ENCODE results near the gene GLIPR1L2. TPM values are rescaled to one million over a fixed set of nuclear protein-coding genes. Genes with fewer than 3 reads are reported as not detected.
"Not testable (repeated sequence)": the region's sequence is repeated elsewhere in the genome, so short reads cannot be mapped to it uniquely, and the experiment has no call there.

GLIPR1L2 gene
- total RNA-seq, 2 donors from 2014 or later = 1.4 to 1.8 TPM

DNA sequence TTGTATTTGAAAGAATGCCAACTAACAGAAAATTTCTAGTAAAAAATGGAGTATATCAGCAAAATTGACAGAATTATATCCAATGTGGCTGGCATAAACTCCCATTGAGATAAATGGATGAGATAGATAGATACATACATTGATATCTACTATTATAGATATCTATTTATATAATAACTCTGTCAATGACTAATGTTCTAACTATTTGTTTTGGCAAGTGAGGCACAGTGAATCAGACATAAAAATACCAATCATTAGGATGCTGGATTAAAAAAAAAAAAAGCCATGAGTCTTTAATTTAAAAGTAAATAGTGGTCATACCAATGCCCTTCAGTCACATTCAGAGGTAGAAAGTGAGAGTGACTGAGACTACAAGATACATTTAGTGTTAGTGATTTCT, 56.0 kb downstream of the GLIPR1L2 start:
- H3K36me3 ChIP-seq = no peaks in the 10 kb centered on the region
- no peak overlapping the region for H3K27ac ChIP-seq
- TF ChIP-seq POLR2A (IDR thresholded peaks at IDR 0.05) = no peak
- TF ChIP-seq, protein P1, sequence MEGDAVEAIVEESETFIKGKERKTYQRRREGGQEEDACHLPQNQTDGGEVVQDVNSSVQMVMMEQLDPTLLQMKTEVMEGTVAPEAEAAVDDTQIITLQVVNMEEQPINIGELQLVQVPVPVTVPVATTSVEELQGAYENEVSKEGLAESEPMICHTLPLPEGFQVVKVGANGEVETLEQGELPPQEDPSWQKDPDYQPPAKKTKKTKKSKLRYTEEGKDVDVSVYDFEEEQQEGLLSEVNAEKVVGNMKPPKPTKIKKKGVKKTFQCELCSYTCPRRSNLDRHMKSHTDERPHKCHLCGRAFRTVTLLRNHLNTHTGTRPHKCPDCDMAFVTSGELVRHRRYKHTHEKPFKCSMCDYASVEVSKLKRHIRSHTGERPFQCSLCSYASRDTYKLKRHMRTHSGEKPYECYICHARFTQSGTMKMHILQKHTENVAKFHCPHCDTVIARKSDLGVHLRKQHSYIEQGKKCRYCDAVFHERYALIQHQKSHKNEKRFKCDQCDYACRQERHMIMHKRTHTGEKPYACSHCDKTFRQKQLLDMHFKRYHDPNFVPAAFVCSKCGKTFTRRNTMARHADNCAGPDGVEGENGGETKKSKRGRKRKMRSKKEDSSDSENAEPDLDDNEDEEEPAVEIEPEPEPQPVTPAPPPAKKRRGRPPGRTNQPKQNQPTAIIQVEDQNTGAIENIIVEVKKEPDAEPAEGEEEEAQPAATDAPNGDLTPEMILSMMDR (IDR thresholded peaks at IDR 0.05) = no peak
- no peak for TF ChIP-seq POLR2AphosphoS5 (IDR thresholded peaks at IDR 0.05)
- no peak overlapping the region for H3K4me3 ChIP-seq
- no peaks in the 10 kb centered on the region for H3K9me3 ChIP-seq
- H3K4me1 ChIP-seq (replicated peaks) = no peaks in the 10 kb centered on the region
- no peaks in the 10 kb centered on the region for H3K27me3 ChIP-seq (replicated peaks; ENCODE audit: insufficient read depth)
- no peak for DNase-seq (ENCODE audit: low spot score)
- intact Hi-C loops (cut with DNase I) = no loop called here

- H3K36me3 ChIP-seq = no peaks in the 10 kb centered on the region
- 73% methylated on average over 4 of the region's 4 CpGs for WGBS
- no peaks in the 10 kb centered on the region for H3K9me3 ChIP-seq
- no peaks in the 10 kb centered on the region for H3K4me1 ChIP-seq (replicated peaks)
- intact Hi-C loops (cut with DNase I) = no loop called here
- no peak for DNase-seq (ENCODE audit: low spot score)
- no peak overlapping the region for H3K27ac ChIP-seq
- H3K27me3 ChIP-seq (replicated peaks; ENCODE audit: insufficient read depth) = no peaks in the 10 kb centered on the region
- TF ChIP-seq, protein P1 (IDR thresholded peaks at IDR 0.05) = no peak
- TF ChIP-seq POLR2A (IDR thresholded peaks at IDR 0.05) = no peak
- no peak for TF ChIP-seq POLR2AphosphoS5 (IDR thresholded peaks at IDR 0.05)
- no peak overlapping the region for H3K4me3 ChIP-seq
Measured at GRCh38 chr12:75447691-75448393, 57.0 kb downstream of the GLIPR1L2 start.

DNA sequence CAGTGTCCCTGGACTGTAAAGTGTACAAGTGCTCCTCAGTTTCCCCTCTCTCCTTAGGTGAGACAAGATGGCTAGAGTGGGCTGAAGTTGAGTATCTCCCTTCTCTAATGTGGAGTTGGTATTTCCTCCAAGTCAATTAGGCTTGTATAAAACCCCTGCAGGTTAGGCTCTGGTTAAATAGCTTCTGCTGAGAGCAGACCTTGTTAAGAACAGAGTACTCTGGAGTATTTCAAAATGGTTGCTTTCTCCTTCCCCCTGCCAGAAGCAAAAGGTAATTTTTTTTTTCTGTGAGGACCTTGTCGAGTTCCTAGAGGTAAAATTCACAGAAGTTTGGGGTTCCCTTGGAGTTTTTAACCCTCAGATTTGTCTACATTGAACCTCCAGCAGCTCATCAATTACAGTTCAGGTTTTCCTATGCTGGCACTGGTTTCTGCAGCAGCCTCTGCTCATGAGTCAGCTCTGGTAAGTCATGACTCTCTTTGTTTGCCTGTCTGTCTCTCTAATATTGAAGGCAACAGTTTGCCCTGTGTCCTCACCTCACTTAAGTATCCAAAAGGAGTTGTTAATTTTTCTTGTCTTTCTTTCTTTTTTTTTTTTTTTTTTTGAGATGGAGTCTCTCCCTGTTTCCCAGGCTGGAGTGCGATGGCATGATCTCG, 61.9 kb downstream of the GLIPR1L2 start:
- no peak for TF ChIP-seq POLR2AphosphoS5 (IDR thresholded peaks at IDR 0.05)
- TF ChIP-seq POLR2A (IDR thresholded peaks at IDR 0.05) = no peak
- TF ChIP-seq, protein P1 (IDR thresholded peaks at IDR 0.05) = no peak
- DNase-seq (ENCODE audit: low spot score) = no peak
- intact Hi-C loops (cut with DNase I) = no loop called here
- H3K36me3 ChIP-seq = no peaks in the 10 kb centered on the region
- H3K9me3 ChIP-seq = no peaks in the 10 kb centered on the region
- H3K27me3 ChIP-seq (replicated peaks; ENCODE audit: insufficient read depth) = no peaks in the 10 kb centered on the region
- WGBS = 95% methylated on average over 3 of the region's 3 CpGs
- H3K4me3 ChIP-seq = no peak overlapping the region
- H3K4me1 ChIP-seq (replicated peaks) = no peaks in the 10 kb centered on the region
- no peak overlapping the region for H3K27ac ChIP-seq

GRCh38 chr12:75455839-75456238, 65.0 kb downstream of the GLIPR1L2 start:
- Histone ChIP-seq H3K4me1 (replicated peaks) (no peaks in the 10 kb centered on the region), H3K4me3 (no peak overlapping the region), H3K27me3 (replicated peaks; ENCODE audit: insufficient read depth) (no peaks in the 10 kb centered on the region), H3K27ac (no peak overlapping the region), H3K9me3 (no peaks in the 10 kb centered on the region), H3K36me3 (no peaks in the 10 kb centered on the region)
- intact Hi-C loops (cut with DNase I) = no loop called here
- no peak for DNase-seq (ENCODE audit: low spot score)
- TF ChIP-seq POLR2AphosphoS5 (IDR thresholded peaks at IDR 0.05) = no peak
- TF ChIP-seq, protein P1 (IDR thresholded peaks at IDR 0.05) = no peak
- no peak for TF ChIP-seq POLR2A (IDR thresholded peaks at IDR 0.05)
- 77% methylated on average over 5 of the region's 5 CpGs for WGBS

DNA sequence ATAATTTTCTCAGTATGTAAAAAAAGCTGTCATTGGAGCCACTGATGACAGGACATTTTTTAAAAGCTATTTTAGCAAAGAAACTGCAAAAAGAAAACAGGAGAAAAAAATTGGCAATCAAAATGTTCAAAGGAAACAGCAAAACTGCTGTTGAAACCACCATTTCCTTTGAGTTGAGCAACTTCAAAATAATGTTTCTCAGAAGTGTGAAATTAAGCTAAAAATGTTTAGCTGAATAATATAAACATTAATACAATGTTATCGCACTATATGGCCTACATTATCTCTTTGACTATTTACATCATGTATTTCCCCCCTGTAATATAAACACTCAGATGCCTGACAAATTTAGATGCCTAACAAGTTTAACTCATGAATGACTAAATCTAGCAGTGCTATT, 66.3 kb downstream of the GLIPR1L2 start:
- H3K4me1 ChIP-seq (replicated peaks) = no peaks in the 10 kb centered on the region
- no peaks in the 10 kb centered on the region for H3K27me3 ChIP-seq (replicated peaks; ENCODE audit: insufficient read depth)
- intact Hi-C loops (cut with DNase I) = no loop called here
- H3K4me3 ChIP-seq = no peak overlapping the region
- no peaks in the 10 kb centered on the region for H3K36me3 ChIP-seq
- 68% methylated on average over 1 of the region's 1 CpG for WGBS
- H3K27ac ChIP-seq = no peak overlapping the region
- TF ChIP-seq, protein P1 (IDR thresholded peaks at IDR 0.05) = no peak
- TF ChIP-seq POLR2AphosphoS5 (IDR thresholded peaks at IDR 0.05) (no peak), POLR2A (IDR thresholded peaks at IDR 0.05) (no peak)
- no peaks in the 10 kb centered on the region for H3K9me3 ChIP-seq
- no peak for DNase-seq (ENCODE audit: low spot score)

- H3K27ac ChIP-seq; H3K9me3 ChIP-seq; intact Hi-C loops (cut with DNase I); DNase-seq (ENCODE audit: low spot score); H3K4me1 ChIP-seq (replicated peaks); H3K4me3 ChIP-seq; H3K36me3 ChIP-seq; H3K27me3 ChIP-seq (replicated peaks; ENCODE audit: insufficient read depth): not testable (repeated sequence)
- WGBS = 66% methylated on average over 9 of the region's 9 CpGs
Measured at GRCh38 chr12:75457866-75458265, 67.0 kb downstream of the GLIPR1L2 start.
